HEK293 (cell line): Measurements from ENCODE around the gene PRR36.

Source experiments
- CTCF ChIP-seq: fragments of 450-650 bp; formaldehyde crosslinking; IDR thresholded peaks from 2 replicates; pipeline ENCODE4 v1.5.1; 2016; ENCODE audit warnings: missing biosample characterization, missing genetic modification characterization
- KLF9 ChIP-seq: fragments of 450-650 bp; formaldehyde crosslinking; IDR thresholded peaks from 2 replicates; pipeline ENCODE4 v1.5.1; 2016; ENCODE audit warnings: missing biosample characterization, missing genetic modification characterization, low read depth
- ZFP3 ChIP-seq: fragments of 450-650 bp; formaldehyde crosslinking; IDR thresholded peaks from 2 replicates; pipeline ENCODE4 v1.5.1; 2016; ENCODE audit warnings: low read depth, missing biosample characterization, missing genetic modification characterization
- ZNF248 ChIP-seq: fragments of 450-650 bp; formaldehyde crosslinking; IDR thresholded peaks from 2 replicates; pipeline ENCODE4 v1.5.1; 2017; ENCODE audit warnings: missing biosample characterization, missing genetic modification characterization
- ZNF302 ChIP-seq: fragments of 450-650 bp; formaldehyde crosslinking; IDR thresholded peaks from 2 replicates; pipeline ENCODE4 v1.5.1; 2016; ENCODE audit warnings: missing biosample characterization, missing genetic modification characterization, low read depth
- ZNF311 ChIP-seq: fragments of 450-650 bp; formaldehyde crosslinking; IDR thresholded peaks from 2 replicates; pipeline ENCODE4 v1.5.1; 2017; ENCODE audit warnings: missing biosample characterization, missing genetic modification characterization, borderline replicate concordance
- ZNF398 ChIP-seq: fragments of 450-650 bp; formaldehyde crosslinking; IDR thresholded peaks from 2 replicates; pipeline ENCODE4 v1.5.1; 2017; ENCODE audit warnings: missing biosample characterization, missing genetic modification characterization
- ZNF660 ChIP-seq: fragments of 450-650 bp; IDR thresholded peaks from 2 replicates; pipeline ENCODE4 v1.5.1; 2018; ENCODE audit warnings: missing biosample characterization, mild to moderate bottlenecking, missing genetic modification characterization
- TF ChIP-seq, protein P1 (sequence below): fragments of 450-650 bp; formaldehyde crosslinking; IDR thresholded peaks from 2 replicates; pipeline ENCODE4 v1.5.1; 2016; ENCODE audit warnings: missing biosample characterization, missing genetic modification characterization, low read depth

DNA sequence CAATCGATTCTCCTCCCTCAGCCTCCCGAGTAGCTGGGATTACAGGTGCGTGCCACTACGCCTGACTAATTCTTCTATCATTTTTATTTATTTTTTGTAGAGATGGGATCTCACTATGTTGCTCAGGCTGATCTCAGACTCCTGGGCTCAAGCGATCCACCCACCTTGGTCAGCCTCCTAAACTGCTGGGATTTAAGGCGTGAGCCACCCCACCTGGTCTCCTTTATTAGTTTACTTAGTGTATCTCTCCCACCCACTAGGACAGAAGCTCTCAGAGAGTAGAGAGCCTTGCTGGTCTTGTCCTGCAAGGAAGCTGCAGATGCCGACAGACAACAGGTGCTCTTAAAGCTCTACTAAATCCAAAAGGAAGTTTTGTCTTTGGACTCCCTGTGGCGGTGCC lies 11.6 kb upstream of the PRR36 start:
- TF ChIP-seq ZFP3 (tag by site-specific recombination) (no peak), KLF9 (tag by site-specific recombination) (no peak), ZNF248 (tag by site-specific recombination) (no peak), CTCF (tag by site-specific recombination) (no peak), ZNF660 (tag by site-specific recombination) (no peak), ZNF311 (tag by site-specific recombination) (no peak), ZNF398 (tag by site-specific recombination) (no peak), ZNF302 (no peak)
- TF ChIP-seq, protein P1, sequence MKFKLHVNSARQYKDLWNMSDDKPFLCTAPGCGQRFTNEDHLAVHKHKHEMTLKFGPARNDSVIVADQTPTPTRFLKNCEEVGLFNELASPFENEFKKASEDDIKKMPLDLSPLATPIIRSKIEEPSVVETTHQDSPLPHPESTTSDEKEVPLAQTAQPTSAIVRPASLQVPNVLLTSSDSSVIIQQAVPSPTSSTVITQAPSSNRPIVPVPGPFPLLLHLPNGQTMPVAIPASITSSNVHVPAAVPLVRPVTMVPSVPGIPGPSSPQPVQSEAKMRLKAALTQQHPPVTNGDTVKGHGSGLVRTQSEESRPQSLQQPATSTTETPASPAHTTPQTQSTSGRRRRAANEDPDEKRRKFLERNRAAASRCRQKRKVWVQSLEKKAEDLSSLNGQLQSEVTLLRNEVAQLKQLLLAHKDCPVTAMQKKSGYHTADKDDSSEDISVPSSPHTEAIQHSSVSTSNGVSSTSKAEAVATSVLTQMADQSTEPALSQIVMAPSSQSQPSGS (tag by site-specific recombination), result no peak
